ENCODE data around the gene DDX47.
"Not testable (repeated sequence)": the region's sequence is repeated elsewhere in the genome, so short reads cannot be mapped to it uniquely, and the experiment has no call there.

Gene DDX47

GRCh38 chr12:12872139-12872933 lies 59.2 kb downstream of the DDX47 start:
- DNase-seq (ENCODE audit: low read depth in 2 of 2) = no peak

GRCh38 chr12:12872934-12873275 lies 59.8 kb downstream of the DDX47 start:
- no peak for DNase-seq (ENCODE audit: low read depth in 2 of 2)

- DNase-seq (ENCODE audit: low read depth in 2 of 2) = no peak
Measured at GRCh38 chr12:12874029-12874428, 60.9 kb downstream of the DDX47 start.

- not testable (repeated sequence) for DNase-seq (ENCODE audit: low read depth in 2 of 2)
Measured at GRCh38 chr12:12875301-12875700, 62.2 kb downstream of the DDX47 start.

- no peak for DNase-seq (ENCODE audit: low read depth in 2 of 2)
Measured at GRCh38 chr12:12877153-12877768, 64.1 kb downstream of the DDX47 start.

GRCh38 chr12:12877781-12878455 lies 64.8 kb downstream of the DDX47 start:
- DNase-seq (ENCODE audit: low read depth in 2 of 2) = no peak
